Muscle of arm (tissue), 12 donors: ENCODE results near the gene MLYCD. TPM values are rescaled to one million over a fixed set of nuclear protein-coding genes. Genes with fewer than 3 reads are reported as not detected.

Source experiments
- DNase-seq: peaks from one replicate; pipeline ENCODE4 v3.0.0-alpha.2; 2013
- polyA plus RNA-seq, 12 donors: library from polyadenylated mRNA; unstranded; fragments of 120-200 nt; gene quantifications; one replicate each; pipeline ENCODE4 v1.2.1, GENCODE V29; 2013; ENCODE audit not compliant: insufficient read length in 12 of 12

MLYCD gene
- polyA plus RNA-seq, 12 donors, result 2.7 to 8.5 (median 3.7) TPM; not detected in 1

- DNase-seq, result no peak
These were observed 55.1 kb downstream of the MLYCD start for GRCh38 chr16:83953796-83954576.

- DNase-seq, result no peak
These were observed 55.7 kb downstream of the MLYCD start for GRCh38 chr16:83954577-83955016.

GRCh38 chr16:83955218-83956130 is 56.6 kb downstream of the MLYCD start:
- DNase-seq, result peak; percentile 38

- peak; percentile 64 for DNase-seq
These were observed 57.7 kb downstream of the MLYCD start for GRCh38 chr16:83956336-83957289.

GRCh38 chr16:83957296-83957855 is 58.5 kb downstream of the MLYCD start:
- DNase-seq, result no peak

GRCh38 chr16:83958137-83958845 is 59.4 kb downstream of the MLYCD start:
- DNase-seq, result no peak

GRCh38 chr16:83958846-83959565 is 60.1 kb downstream of the MLYCD start:
- DNase-seq, result no peak

GRCh38 chr16:83959656-83960434 is 60.9 kb downstream of the MLYCD start:
- DNase-seq, result no peak

GRCh38 chr16:83960521-83961249 is 61.8 kb downstream of the MLYCD start:
- DNase-seq, result no peak

GRCh38 chr16:83961591-83961990 is 62.7 kb downstream of the MLYCD start:
- DNase-seq, result no peak

- DNase-seq, result no peak
These were observed 64.6 kb downstream of the MLYCD start for GRCh38 chr16:83963277-83964119.

GRCh38 chr16:83964684-83965443 is 65.9 kb downstream of the MLYCD start:
- no peak for DNase-seq

- no peak for DNase-seq
These were observed 66.7 kb downstream of the MLYCD start for GRCh38 chr16:83965444-83966152.

GRCh38 chr16:83966153-83966696 is 67.3 kb downstream of the MLYCD start:
- DNase-seq, result no peak

- no peak for DNase-seq
These were observed 68.2 kb downstream of the MLYCD start for GRCh38 chr16:83967091-83967490.
